RWPE2 (cell line): ENCODE data around the gene EPO.
"Not testable (repeated sequence)": the region's sequence is repeated elsewhere in the genome, so short reads cannot be mapped to it uniquely, and the experiment has no call there.

Experiments
- ATAC-seq: fragments of 200-7000 bp; cut with Tn5 transposase; 3 replicates; pipeline ENCODE4 v1.9.1; 2021; ENCODE audit warnings: low read depth
- DNase-seq: peaks from one replicate; pipeline ENCODE4 v3.0.0-alpha.2; 2020; ENCODE audit warnings: low spot score
- H3K27ac ChIP-seq: fragments of 450-650 bp; 2 replicates; pipeline ENCODE4 v1.5.1; 2017; ENCODE audit warnings: mild to moderate bottlenecking; ENCODE audit not compliant: poor library complexity, severe bottlenecking
- H3K27me3 ChIP-seq: fragments of 250-450 bp; sonication (Bioruptor Pico); 2 replicates; pipeline ENCODE4 v1.5.1; 2021; ENCODE audit warnings: mild to moderate bottlenecking, moderate library complexity; ENCODE audit not compliant: insufficient read depth, poor library complexity, severe bottlenecking
- H3K36me3 ChIP-seq: fragments of 250-450 bp; sonication (Bioruptor Pico); 2 replicates; pipeline ENCODE4 v1.5.1; 2020; ENCODE audit warnings: low read depth, mild to moderate bottlenecking, moderate library complexity
- H3K4me1 ChIP-seq: fragments of 250-450 bp; sonication (Bioruptor Pico); 2 replicates; pipeline ENCODE4 v1.5.1; 2021; ENCODE audit warnings: mild to moderate bottlenecking, moderate library complexity; ENCODE audit not compliant: insufficient read depth, poor library complexity, severe bottlenecking
- H3K4me3 ChIP-seq: fragments of 250-450 bp; sonication (Bioruptor Pico); 2 replicates; pipeline ENCODE4 v1.5.1; 2021; ENCODE audit warnings: mild to moderate bottlenecking, moderate library complexity; ENCODE audit not compliant: severe bottlenecking
- H3K9me3 ChIP-seq: fragments of 250-450 bp; sonication (Bioruptor Pico); 2 replicates; pipeline ENCODE4 v1.5.1; 2021; ENCODE audit warnings: mild to moderate bottlenecking, moderate library complexity; ENCODE audit not compliant: severe bottlenecking
- TF ChIP-seq, protein P1 (sequence below): fragments of 450-650 bp; IDR thresholded peaks from one replicate; pipeline ENCODE4 v1.5.1; 2017; ENCODE audit warnings: mild to moderate bottlenecking, moderate library complexity; ENCODE audit not compliant: poor library complexity, severe bottlenecking

The EPO gene

DNA sequence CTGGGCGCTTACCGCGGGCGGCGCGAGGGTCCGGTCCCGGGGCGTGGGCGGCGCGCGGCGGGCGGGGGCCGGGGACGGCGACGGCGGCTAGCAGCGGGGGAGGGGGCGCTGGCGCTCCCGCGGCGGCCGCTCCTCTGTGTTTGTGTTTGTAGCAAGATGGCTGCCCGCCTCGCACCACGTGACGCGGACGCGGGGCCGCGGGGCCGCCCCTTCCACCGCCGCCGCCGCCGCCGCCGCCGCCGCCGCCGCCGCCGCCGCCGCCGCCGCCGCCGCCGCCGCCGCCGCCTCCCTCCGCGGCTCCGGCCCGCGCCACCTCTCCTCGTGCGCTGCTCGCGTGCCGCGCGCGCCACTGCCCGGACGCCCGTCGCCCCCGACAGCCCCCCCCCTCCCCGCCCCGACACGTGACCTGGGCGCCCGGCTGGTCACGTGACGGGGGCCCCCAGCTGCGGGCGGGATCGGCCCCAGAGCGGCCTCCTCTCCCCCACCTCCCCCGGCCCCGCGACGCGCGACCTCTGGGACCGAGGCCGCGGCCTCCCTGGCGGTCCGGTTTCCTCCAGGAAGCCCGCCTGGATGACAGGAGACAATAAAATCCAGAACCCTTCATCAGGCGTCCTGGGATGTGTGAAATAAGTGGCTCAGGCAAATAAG lies 26.0 kb upstream of the EPO start, which contains the start of gene GIGYF1:
Gene GIGYF1, minus strand, starts transcription at position 153 of the 648 bp plus-strand sequence. CDS start 6,012 bp downstream, outside the sequence.
- TF ChIP-seq, protein P1, sequence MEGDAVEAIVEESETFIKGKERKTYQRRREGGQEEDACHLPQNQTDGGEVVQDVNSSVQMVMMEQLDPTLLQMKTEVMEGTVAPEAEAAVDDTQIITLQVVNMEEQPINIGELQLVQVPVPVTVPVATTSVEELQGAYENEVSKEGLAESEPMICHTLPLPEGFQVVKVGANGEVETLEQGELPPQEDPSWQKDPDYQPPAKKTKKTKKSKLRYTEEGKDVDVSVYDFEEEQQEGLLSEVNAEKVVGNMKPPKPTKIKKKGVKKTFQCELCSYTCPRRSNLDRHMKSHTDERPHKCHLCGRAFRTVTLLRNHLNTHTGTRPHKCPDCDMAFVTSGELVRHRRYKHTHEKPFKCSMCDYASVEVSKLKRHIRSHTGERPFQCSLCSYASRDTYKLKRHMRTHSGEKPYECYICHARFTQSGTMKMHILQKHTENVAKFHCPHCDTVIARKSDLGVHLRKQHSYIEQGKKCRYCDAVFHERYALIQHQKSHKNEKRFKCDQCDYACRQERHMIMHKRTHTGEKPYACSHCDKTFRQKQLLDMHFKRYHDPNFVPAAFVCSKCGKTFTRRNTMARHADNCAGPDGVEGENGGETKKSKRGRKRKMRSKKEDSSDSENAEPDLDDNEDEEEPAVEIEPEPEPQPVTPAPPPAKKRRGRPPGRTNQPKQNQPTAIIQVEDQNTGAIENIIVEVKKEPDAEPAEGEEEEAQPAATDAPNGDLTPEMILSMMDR = no peak
- Histone ChIP-seq H3K9me3 (no peaks in the 10 kb centered on the region), H3K4me3 (peak within 1 kb of the TSS; percentile 99), H3K36me3 (peaks cover 21% of the 10 kb centered on the region), H3K27ac (peak within 1 kb of the TSS; percentile 63), H3K27me3 (no peaks in the 10 kb centered on the region), H3K4me1 (peaks cover 11% of the 10 kb centered on the region)
- DNase-seq (no peak), ATAC-seq (peak; percentile 29; the same call in 1 of the 3 replicates)

DNA sequence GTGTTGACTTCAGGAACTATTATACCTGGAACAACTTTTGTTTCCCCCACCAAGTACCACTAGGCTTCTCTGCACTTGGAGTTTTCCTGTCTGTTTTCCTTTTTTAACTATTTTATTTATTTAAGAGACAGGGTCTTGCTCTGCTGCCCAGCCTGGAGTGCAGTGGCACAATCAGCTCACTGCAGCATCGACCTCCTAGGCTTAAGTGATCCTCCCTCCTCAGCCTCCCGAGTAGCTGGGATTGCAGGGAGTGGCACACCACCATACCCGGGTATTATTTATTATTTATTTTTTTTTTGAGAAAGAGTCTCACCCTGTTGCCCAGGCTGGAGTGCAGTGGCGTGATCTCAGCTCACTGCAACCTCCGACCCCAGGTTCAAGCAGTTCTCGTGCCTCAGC lies 24.1 kb upstream of the EPO start:
- H3K27me3 ChIP-seq = no peaks in the 10 kb centered on the region
- TF ChIP-seq, protein P1 = no peak
- H3K9me3 ChIP-seq = no peaks in the 10 kb centered on the region
- peaks cover 11% of the 10 kb centered on the region for H3K4me1 ChIP-seq
- no peak overlapping the region for H3K4me3 ChIP-seq
- H3K27ac ChIP-seq = no peak overlapping the region
- DNase-seq (no peak), ATAC-seq (no peak)
- H3K36me3 ChIP-seq = peaks cover 11% of the 10 kb centered on the region

DNA sequence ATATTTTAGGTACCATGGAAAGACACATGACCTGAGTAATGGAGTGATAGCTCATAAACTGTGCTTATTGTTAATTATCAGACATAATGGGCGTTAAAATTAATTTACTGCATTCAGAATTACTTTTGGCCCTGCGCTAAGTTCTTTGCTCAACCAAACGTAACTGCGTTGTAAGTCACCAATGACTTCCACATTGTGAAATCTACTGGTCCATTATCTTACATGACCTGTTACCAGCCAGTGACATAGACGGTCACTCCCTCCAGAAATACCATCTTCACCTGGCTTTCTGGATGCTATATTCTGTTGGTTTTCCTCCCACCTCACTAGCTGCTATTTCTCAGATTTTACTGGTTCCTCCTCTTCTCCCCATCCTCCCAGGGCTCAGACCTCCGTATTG lies 21.2 kb upstream of the EPO start:
- no peak overlapping the region for H3K27ac ChIP-seq
- DNase-seq = no peak
- no peak overlapping the region for H3K4me3 ChIP-seq
- H3K36me3 ChIP-seq = no peaks in the 10 kb centered on the region
- TF ChIP-seq, protein P1 = no peak
- no peaks in the 10 kb centered on the region for H3K9me3 ChIP-seq
- H3K27me3 ChIP-seq = no peaks in the 10 kb centered on the region
- ATAC-seq = no peak
- no peaks in the 10 kb centered on the region for H3K4me1 ChIP-seq

DNA sequence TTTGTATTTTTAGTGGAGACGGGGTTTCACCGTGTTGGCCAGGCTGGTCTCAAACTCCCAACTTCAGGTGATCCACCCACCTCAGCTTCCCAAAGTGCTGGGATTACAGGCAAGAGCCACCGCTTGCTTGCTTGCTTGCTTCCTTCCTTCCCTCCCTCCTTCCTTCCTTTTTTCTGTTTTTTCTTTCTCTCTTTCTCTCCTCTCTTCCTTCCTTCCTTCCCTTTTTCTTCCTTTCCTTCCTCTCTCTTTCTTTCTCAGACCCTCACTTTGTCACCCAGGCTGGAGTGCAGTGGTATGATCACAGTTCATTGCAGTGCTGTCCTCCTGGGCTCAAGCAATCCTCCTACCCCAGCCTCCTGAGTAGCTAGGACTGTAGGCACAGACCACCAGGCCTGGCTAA lies 19.2 kb upstream of the EPO start:
- ATAC-seq, H3K9me3 ChIP-seq, H3K4me3 ChIP-seq, H3K36me3 ChIP-seq, H3K27ac ChIP-seq, H3K27me3 ChIP-seq, DNase-seq, H3K4me1 ChIP-seq: not testable (repeated sequence)

DNA sequence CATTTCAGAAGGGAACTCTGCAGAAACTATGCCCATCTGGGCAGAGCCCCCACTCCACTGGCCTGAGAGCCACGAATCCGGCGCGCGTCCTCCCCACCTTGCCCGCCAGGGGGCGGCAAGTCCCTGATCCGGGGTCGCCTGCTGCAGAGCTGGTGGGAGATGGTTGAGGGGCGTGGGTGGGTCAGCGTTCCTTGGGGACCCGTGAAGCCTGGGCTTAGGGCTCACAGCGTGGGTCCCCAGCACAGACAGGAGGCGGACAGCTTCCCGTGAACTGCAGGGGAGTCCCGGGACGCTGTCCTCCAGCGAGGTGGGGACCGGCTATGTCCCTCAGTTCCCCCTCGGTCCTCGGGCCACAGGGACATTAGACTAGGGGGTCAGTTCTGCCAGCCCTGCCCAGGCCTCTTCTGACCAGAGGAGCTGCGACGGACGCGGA lies 14.9 kb upstream of the EPO start:
- TF ChIP-seq, protein P1 = peak; percentile 95
- DNase-seq (no peak), ATAC-seq (peak; percentile 63)
- Histone ChIP-seq H3K4me3 (peak overlapping the region; percentile 94), H3K4me1 (no peaks in the 10 kb centered on the region), H3K27ac (peak overlapping the region; percentile 59), H3K27me3 (no peaks in the 10 kb centered on the region), H3K36me3 (peaks cover 12% of the 10 kb centered on the region), H3K9me3 (no peaks in the 10 kb centered on the region)
